H9 (cell line): Measurements from ENCODE around the gene ZNF831. TPM values are rescaled to one million over a fixed set of nuclear protein-coding genes. Genes with fewer than 3 reads are reported as not detected.

Source experiments
- DNase-seq: peaks from one replicate; pipeline ENCODE4 v3.0.0-alpha.2; 2017
- H2AFZ ChIP-seq: one replicate; pipeline ENCODE4 v1.6.1; 2013; ENCODE audit warnings: mild to moderate bottlenecking, low read length, control low read depth, moderate library complexity
- H2AK5ac ChIP-seq: 2 replicates; pipeline ENCODE4 v1.6.1; 2013; ENCODE audit warnings: low read length, control low read depth, mixed read lengths; ENCODE audit not compliant: insufficient read length
- H2BK120ac ChIP-seq: one replicate; pipeline ENCODE4 v1.6.1; 2013; ENCODE audit warnings: low read depth, mild to moderate bottlenecking, low read length, control low read depth, inconsistent platforms; ENCODE audit not compliant: poor library complexity, severe bottlenecking
- H2BK12ac ChIP-seq: 2 replicates; pipeline ENCODE4 v1.6.1; 2013; ENCODE audit warnings: low read length, control low read depth, mixed read lengths, low read depth; ENCODE audit not compliant: insufficient read length
- H2BK15ac ChIP-seq: 2 replicates; pipeline ENCODE4 v1.6.1; 2013; ENCODE audit warnings: low read depth, low read length, control low read depth
- H2BK20ac ChIP-seq: one replicate; pipeline ENCODE4 v1.6.1; 2013; ENCODE audit warnings: low read depth, mild to moderate bottlenecking, low read length, control low read depth, inconsistent platforms; ENCODE audit not compliant: poor library complexity, severe bottlenecking
- H2BK5ac ChIP-seq: 2 replicates; pipeline ENCODE4 v1.6.1; 2013; ENCODE audit warnings: low read length, control low read depth, mixed read lengths; ENCODE audit not compliant: insufficient read length
- H3K14ac ChIP-seq: 2 replicates; pipeline ENCODE4 v1.6.1; 2013; ENCODE audit warnings: low read length, control low read depth; ENCODE audit not compliant: insufficient read depth
- H3K18ac ChIP-seq: 2 replicates; pipeline ENCODE4 v1.6.1; 2013; ENCODE audit warnings: low read depth, mild to moderate bottlenecking, mixed read lengths, low read length, control low read depth; ENCODE audit not compliant: insufficient read length
- H3K23ac ChIP-seq: 2 replicates; pipeline ENCODE4 v1.6.1; 2013; ENCODE audit warnings: low read length, control low read depth, mixed read lengths, low read depth; ENCODE audit not compliant: insufficient read length
- H3K23me2 ChIP-seq: 2 replicates; pipeline ENCODE4 v1.6.1; 2013; ENCODE audit warnings: low read depth, mild to moderate bottlenecking, mixed read lengths, low read length, control low read depth; ENCODE audit not compliant: insufficient read length, poor library complexity, severe bottlenecking
- H3K27ac ChIP-seq: 2 replicates; pipeline ENCODE4 v1.5.1; 2013; ENCODE audit warnings: low read length, control low read depth, mixed read lengths, low read depth; ENCODE audit not compliant: insufficient read length
- H3K27me3 ChIP-seq: 2 replicates; pipeline ENCODE4 v1.6.1; 2013; ENCODE audit warnings: low read length, control low read depth, inconsistent platforms; ENCODE audit not compliant: insufficient read depth
- H3K4ac ChIP-seq: 2 replicates; pipeline ENCODE4 v1.6.1; 2013; ENCODE audit warnings: low read depth, mild to moderate bottlenecking, control low read depth, inconsistent platforms, low read length, moderate library complexity
- H3K4me1 ChIP-seq: 2 replicates; pipeline ENCODE4 v1.6.1; 2013; ENCODE audit warnings: low read length, control low read depth, inconsistent platforms; ENCODE audit not compliant: insufficient read depth
- H3K4me2 ChIP-seq: 2 replicates; pipeline ENCODE4 v1.6.1; 2013; ENCODE audit warnings: low read length, control low read depth, mixed read lengths; ENCODE audit not compliant: insufficient read length, insufficient read depth
- H3K56ac ChIP-seq: 2 replicates; pipeline ENCODE4 v1.6.1; 2013; ENCODE audit warnings: low read depth, mild to moderate bottlenecking, mixed read lengths, low read length, control low read depth; ENCODE audit not compliant: insufficient read length
- H3K79me1 ChIP-seq: 2 replicates; pipeline ENCODE4 v1.6.1; 2013; ENCODE audit warnings: low read depth, mild to moderate bottlenecking, moderate library complexity, low read length, control low read depth, inconsistent platforms; ENCODE audit not compliant: insufficient read depth, poor library complexity, severe bottlenecking
- H3K79me2 ChIP-seq: 2 replicates; pipeline ENCODE4 v1.6.1; 2013; ENCODE audit warnings: low read length, control low read depth, inconsistent platforms; ENCODE audit not compliant: insufficient read depth
- H3K9ac ChIP-seq: 2 replicates; pipeline ENCODE4 v1.6.1; 2013; ENCODE audit warnings: low read length, control low read depth, mixed read lengths; ENCODE audit not compliant: insufficient read length; ENCODE audit errors: extremely low read depth
- H3K9me3 ChIP-seq: one replicate; pipeline ENCODE4 v1.6.1; 2013; ENCODE audit warnings: low read depth, low read length, inconsistent platforms; ENCODE audit not compliant: control insufficient read depth
- H3T11ph ChIP-seq: one replicate; pipeline ENCODE4 v1.6.1; 2013; ENCODE audit warnings: mild to moderate bottlenecking, low read length, control low read depth, inconsistent platforms
- H4K20me1 ChIP-seq: one replicate; pipeline ENCODE4 v1.6.1; 2013; ENCODE audit not compliant: control insufficient read depth, insufficient read length, insufficient read depth
- H4K5ac ChIP-seq: 2 replicates; pipeline ENCODE4 v1.6.1; 2013; ENCODE audit warnings: low read depth, mild to moderate bottlenecking, mixed read lengths, low read length, control low read depth; ENCODE audit not compliant: insufficient read length
- H4K8ac ChIP-seq: replicated peaks from 2 replicates; pipeline ENCODE4 v1.6.1; 2013; ENCODE audit warnings: low read length, control low read depth, mixed read lengths, low read depth; ENCODE audit not compliant: insufficient read length
- H4K91ac ChIP-seq: 2 replicates; pipeline ENCODE4 v1.6.1; 2013; ENCODE audit warnings: low read depth, mild to moderate bottlenecking, moderate library complexity, mixed read lengths, low read length, control low read depth; ENCODE audit not compliant: insufficient read length
- H3K27ac Mint-ChIP-seq, 3 experiments: 2 replicates in 2 of 3; 3 replicates in 1 of 3; pipeline ENCODE4 v1.8.0; 2020 to 2021; ENCODE audit warnings: mixed read lengths in 3 of 3, mild to moderate bottlenecking in 1 of 3, moderate library complexity in 1 of 3
- H3K27me3 Mint-ChIP-seq: 2 replicates; pipeline ENCODE4 v1.8.0; 2021; ENCODE audit warnings: low read depth, mild to moderate bottlenecking, moderate library complexity, mixed read lengths
- H3K36me3 Mint-ChIP-seq, 3 experiments: 2 replicates in 2 of 3; 3 replicates in 1 of 3; pipeline ENCODE4 v1.8.0; 2020 to 2021; ENCODE audit warnings: low read depth in 3 of 3, mixed read lengths in 3 of 3; ENCODE audit not compliant: insufficient read depth in 1 of 3
- H3K4me1 Mint-ChIP-seq, 2 experiments: 2 replicates each; pipeline ENCODE4 v1.8.0; 2020; ENCODE audit warnings: mixed read lengths in 2 of 2
- H3K4me3 Mint-ChIP-seq, 2 experiments: 2 replicates in 1 of 2; 3 replicates in 1 of 2; pipeline ENCODE4 v1.8.0; 2020 to 2021; ENCODE audit warnings: mild to moderate bottlenecking in 2 of 2, mixed read lengths in 2 of 2, moderate library complexity in 1 of 2
- H3K9me3 Mint-ChIP-seq, 2 experiments: 2 replicates in 1 of 2; 3 replicates in 1 of 2; pipeline ENCODE4 v1.8.0; 2020; ENCODE audit warnings: mild to moderate bottlenecking in 2 of 2, mixed read lengths in 2 of 2, moderate library complexity in 1 of 2
- CTCF ChIP-seq: fragments of 200-600 bp; sonication (generic); conservative IDR thresholded peaks from 3 replicates; pipeline ENCODE4 v1.8.0; 2021; ENCODE audit warnings: antibody characterized with exemption, mild to moderate bottlenecking
- WGBS: extraction: QIAGEN DNeasy Blood & Tissue Kit; methylation state at CpG from one replicate; pipeline ENCODE4 v1.1.7; 2013; ENCODE audit warnings: missing lambda C conversion rate, low lambda C conversion rate, mixed read lengths; ENCODE audit not compliant: insufficient read length; ENCODE audit errors: extremely low coverage; 5-methylcytosine and 5-hydroxymethylcytosine counted together
- total RNA-seq: library from RNA; stranded (reverse); gene quantifications from 2 replicates; pipeline ENCODE4 v1.2.1, GENCODE V29; 2021

Gene ZNF831
- total RNA-seq, 1 experiment from 2014 or later: not detected

DNA sequence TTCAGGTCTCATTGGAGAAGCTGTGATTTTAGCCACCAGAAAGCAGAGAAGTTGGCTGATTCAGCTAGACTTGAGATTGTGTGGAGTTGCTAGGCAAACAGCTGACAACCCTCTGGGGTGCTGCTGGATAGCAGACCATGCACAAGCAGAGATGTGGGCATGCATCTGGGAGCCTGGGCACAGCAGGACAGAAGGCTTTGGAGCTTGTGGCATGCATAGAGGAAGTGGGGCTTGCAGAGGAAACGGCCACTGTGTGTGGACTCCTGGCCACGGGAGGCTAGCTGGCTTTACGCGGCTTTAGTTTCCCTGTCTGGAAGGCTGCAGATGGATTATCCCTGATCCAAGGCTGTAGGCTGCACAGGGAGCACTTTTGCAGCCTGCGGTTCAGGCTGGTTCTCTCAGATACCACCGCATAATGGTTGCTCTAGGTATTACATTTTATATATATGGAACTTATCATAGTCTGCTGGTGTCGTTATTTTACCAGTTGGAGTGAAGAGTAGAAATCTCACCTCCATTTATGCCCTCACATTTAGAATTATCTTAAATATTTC lies 10.4 kb downstream of the ZNF831 start:
- Histone ChIP-seq H3K79me2 (no peaks in the 10 kb centered on the region), H3T11ph (no peak overlapping the region)
- no peak overlapping the region; a peak in 1 of 7 replicates for H3K27ac Mint-ChIP-seq

More for the DNA sequence above, 10.4 kb downstream of the ZNF831 start:
- no peaks in the 10 kb centered on the region for H4K20me1 ChIP-seq
- H3K9me3 ChIP-seq: no peaks in the 10 kb centered on the region
- WGBS: no CpG with 5 or more reads among the region's 7 CpGs
- Mint-ChIP-seq H3K9me3 (no peaks in the 10 kb centered on the region), H3K4me1 (peaks cover 4 to 7% of the 10 kb centered on the region in 2 experiments; a peak in 3 of 4 replicates), H3K4me3 (no peak overlapping the region), H3K36me3 (no peaks in the 10 kb centered on the region), H3K27me3 (peaks cover 9% of the 10 kb centered on the region)
- no peaks in the 10 kb centered on the region for H3K23me2 ChIP-seq
- H2BK5ac ChIP-seq: no peak overlapping the region
- no peak overlapping the region for H4K91ac ChIP-seq
- H2BK120ac ChIP-seq: no peak overlapping the region
- no peak overlapping the region for H2AK5ac ChIP-seq
- H3K56ac ChIP-seq: no peak overlapping the region
- no peak overlapping the region for H3K4me2 ChIP-seq
- H3K79me1 ChIP-seq: no peaks in the 10 kb centered on the region
- no peak overlapping the region for H3K4ac ChIP-seq
- H4K5ac ChIP-seq: no peak overlapping the region
- H3K27ac ChIP-seq: no peak overlapping the region
- DNase-seq: no peak
- no peak overlapping the region for H2AFZ ChIP-seq
- no peak overlapping the region for H3K14ac ChIP-seq
- no peaks in the 10 kb centered on the region for H3K4me1 ChIP-seq
- TF ChIP-seq CTCF: no peak
- no peak overlapping the region for H2BK20ac ChIP-seq
- no peak overlapping the region for H3K23ac ChIP-seq
- H3K9ac ChIP-seq: no peak overlapping the region
- no peak overlapping the region for H2BK15ac ChIP-seq
- no peak overlapping the region for H4K8ac ChIP-seq
- H3K18ac ChIP-seq: no peak overlapping the region
- no peaks in the 10 kb centered on the region for H3K27me3 ChIP-seq
- H2BK12ac ChIP-seq: no peak overlapping the region
